Inflammatory macrophage treated with lipopolysaccharide for 1 hour (primary cell): ENCODE results near the gene RHBDD1.
"Not testable (repeated sequence)": the region's sequence is repeated elsewhere in the genome, so short reads cannot be mapped to it uniquely, and the experiment has no call there.

Source experiments
- DNase-seq, 2 donors: peaks; one replicate each; pipeline ENCODE4 v3.0.0-alpha.2; 2020 to 2022

RHBDD1 gene

DNA sequence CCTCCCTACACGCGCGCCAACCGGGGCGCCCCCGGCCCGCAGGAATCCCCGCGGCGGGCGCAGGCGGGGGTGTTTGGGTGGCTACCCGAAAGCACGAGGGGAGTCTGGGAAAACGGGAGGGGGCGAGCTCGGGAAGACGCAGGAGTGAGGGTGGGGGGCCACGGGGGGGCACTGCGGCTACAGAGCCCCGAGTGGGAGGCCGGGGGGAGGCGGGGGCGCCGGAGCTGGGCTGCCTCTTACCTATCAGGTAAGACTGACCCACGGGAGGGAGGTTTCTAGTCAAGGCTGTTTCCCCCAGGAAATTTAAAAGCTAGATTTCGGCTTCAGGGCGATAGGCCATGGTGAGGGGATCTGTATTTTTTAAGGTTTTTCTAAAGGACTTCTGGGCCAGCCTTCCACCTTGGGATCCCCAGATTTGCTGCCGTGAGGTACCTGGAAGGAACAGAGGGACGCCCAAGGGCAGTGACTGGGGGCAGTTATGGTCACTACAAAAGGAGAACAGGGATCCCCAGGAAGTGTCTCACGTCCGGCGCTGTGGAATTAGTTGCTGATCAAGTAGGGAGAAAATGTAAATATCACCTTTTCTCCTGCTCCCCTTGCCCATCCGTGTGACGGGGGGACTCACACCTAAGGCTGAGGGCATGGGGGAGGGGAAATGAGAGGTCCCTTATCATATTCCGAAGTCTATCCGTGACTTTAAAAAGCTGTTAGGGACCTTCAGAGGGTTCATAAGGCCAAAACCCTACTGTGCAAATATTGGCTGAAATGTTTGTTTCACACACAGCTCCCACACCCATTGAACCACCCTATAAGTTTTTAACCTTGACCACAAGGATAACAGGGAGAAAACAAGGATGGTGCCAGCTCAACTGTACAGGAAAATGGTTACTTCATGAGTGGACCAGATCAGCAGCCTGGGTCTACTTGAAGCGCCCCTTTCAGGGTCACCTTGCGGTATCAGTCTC lies 35.6 kb upstream of the RHBDD1 start:
- no peak for DNase-seq

DNA sequence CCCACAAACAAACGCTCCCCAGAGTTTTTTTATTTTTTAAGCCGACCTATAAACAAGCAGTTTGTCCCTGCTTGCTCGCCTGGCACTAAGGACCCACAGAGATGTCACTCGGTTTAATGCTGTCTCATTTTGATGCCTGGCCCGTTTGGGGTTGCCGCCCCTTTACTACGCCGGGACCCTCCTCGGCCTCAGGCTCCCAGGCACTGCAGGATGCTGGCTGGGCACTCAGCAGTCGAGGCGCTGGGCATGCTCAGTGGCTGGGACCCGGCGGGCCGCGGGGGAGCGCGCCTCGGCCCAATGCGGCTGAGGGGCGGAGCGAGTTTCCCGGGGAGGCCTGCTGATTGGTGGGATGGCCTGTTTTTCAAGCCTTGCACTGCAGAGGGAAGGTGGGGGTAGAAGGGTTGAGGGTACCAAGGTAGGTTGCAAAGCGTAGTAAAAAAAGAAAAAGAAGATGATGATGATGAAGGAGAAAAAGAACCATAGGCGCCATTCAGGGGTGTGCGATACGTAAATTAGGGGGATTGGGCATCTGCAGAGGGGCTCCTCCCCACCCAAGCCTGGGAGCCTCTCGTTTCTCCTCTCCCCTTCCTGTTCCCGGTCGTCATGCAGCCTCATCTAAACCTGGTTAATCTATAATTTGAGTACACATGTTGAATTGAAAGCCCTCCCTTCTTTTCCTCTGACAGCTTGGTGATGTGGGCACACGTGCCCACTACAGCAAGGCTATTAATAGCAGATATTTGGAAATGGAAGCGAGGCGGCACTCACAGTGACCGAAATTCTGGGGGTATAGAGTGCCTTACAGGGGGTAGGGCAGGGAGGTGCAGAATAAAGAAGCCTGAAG lies 34.7 kb upstream of the RHBDD1 start:
- peak; percentile 11 to 42 for DNase-seq

DNA sequence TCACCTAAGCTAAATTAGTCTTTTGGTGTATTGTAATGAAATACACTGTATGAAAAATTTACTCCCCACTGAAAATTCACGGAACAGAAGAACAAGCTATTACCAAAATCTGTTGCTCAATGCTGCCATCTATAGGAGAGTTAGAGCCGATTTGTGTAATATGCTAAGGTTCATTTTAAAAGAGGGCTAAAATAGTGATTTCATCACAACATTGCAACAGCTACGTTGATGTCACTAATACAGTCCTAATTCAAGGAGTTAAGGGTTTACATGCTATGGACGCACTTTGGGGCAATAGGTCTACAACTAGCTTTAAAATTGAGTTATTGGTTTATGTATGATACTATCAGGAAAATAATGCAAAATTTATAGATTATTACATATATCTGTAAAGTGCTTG lies 33.3 kb upstream of the RHBDD1 start:
- DNase-seq: peak; percentile 82 to 94

DNA sequence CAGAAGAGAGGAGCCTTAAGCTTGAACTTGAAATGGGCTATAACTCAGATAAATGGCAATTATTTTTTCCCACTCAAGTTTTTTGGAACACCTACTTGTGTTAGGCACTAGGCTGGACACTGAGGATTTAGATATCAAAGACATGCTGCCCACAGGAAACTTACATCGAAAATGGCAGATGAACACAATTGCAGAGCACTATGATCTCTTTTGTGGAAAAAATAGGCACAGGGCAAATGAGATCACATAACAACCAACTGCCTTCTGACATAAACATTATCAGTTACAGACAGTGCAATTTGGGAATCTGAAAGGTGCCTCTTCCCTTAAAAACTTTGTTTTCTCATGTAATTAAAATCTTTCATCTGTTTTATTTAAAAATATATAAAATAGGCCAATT lies 32.4 kb upstream of the RHBDD1 start:
- DNase-seq: no peak

DNA sequence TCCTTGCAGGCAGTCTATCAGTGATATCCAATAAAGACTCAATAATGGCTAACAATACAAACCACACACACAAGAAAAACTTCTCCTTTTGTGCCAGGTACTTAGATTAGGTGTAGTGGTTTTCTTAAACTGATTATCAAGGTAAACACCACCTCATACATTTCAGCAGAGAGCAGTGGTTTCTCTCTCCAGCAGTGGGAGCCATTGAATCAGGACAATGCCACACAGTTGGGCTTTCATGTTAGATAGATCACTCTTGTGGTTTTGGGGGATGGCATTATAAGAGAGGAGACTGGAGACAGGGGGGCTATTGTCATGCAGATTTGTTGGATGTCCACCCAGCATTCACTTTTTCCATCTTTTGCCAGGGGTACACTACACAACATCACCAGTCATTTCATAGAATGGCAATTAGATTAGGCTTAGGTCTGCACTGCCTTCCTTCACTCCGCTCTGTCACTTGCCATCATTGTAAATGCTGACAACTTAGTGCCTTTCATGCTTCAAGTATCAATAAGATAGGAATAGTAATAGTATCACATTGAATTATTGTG lies 22.6 kb upstream of the RHBDD1 start:
- no peak for DNase-seq

DNA sequence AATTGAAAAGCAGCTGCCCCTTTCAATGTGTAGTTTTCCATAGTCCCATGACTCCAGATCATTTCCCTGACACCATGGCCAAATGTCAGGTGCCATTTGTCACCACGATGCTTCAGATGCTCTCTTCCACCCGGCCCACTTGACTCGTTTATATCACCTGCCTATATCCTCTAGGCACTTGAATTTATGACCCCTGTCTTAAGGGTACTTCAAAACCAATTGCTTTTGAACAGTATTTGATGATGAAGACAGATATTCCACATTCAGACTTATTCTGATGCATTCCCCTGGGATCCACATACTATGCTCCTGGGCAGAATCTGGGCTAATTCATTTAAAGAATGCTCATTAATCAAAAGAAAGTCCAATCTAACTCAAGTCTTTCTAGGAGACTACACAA lies 16.9 kb upstream of the RHBDD1 start:
- no peak for DNase-seq

DNA sequence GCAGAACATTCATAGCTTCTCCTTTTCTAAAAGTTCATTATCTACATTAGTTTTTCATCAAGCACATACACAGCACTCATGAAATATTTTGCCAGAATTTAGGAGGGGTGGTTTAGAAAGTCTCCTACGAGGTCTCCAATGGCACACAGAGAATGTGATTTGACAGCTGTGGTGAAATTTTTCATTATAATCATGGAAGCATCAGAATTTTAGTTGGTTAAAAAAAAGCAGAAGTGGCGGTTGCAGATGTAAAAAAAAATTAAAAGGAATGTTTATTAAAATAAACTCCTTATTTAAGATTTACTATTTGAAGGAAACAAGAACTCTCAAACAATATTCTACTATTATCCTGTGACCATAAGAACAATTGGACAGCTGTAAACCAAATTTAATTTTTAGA lies 10.8 kb upstream of the RHBDD1 start:
- DNase-seq: no peak

DNA sequence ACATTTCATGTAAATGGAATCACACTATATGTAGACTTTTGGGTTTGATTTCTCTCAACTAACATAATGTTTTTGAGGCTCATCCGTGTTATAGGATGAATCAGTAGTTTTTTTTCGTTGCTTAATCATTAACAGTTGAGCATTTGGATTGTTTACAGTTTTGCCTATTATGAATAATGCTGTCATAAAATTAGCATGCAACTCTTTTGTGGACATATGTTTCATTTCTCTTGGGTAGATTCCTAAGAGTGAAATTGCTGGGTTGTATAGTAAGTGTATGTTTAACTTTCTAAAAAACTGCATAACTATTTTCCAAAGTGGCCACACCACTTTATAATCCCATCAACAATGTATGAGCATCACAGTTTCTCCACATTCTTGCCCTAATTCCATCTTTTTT lies 7.7 kb upstream of the RHBDD1 start:
- no peak for DNase-seq

DNA sequence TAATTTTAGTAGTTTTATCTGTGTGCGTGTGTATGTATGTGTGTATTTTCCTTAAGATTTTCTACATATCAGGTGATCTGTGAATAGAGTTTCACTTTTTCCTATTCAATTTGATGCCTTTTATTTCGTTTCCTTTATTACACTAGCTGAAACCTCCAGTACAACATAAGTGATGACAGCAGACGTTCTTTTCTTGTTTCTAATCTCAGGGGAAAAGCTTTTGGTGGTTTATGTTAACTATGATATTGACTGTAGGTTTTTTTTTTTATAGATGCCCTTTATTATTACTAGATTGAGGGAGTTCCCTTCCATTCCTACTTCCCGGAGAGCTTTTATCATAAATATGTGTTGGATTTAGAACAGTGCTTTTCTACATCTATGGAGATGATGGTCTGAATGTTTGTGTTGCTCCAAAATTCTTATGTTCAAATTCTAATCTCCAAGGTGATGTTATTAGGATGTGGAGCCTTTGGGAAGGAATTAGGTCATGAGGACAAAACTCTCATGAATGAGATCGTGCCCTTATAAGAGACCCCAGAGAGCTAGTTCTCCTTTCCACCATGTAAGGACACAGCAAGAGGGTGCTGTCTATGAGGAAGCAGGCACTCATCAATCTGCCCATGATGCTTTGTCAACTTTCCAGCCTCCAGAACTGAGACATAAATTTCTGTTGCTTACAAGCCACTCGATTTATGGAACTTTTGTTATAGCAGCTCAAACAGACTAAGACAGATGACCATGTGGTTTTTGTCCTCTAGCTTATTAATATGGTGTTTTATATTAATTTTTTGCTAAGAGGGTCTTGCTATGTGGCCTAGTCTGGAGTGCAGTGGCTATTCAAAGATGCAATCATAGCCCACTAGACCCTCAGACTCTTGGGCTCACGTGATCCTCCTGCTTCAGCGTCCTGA lies 5.9 kb upstream of the RHBDD1 start:
- DNase-seq: no peak

DNA sequence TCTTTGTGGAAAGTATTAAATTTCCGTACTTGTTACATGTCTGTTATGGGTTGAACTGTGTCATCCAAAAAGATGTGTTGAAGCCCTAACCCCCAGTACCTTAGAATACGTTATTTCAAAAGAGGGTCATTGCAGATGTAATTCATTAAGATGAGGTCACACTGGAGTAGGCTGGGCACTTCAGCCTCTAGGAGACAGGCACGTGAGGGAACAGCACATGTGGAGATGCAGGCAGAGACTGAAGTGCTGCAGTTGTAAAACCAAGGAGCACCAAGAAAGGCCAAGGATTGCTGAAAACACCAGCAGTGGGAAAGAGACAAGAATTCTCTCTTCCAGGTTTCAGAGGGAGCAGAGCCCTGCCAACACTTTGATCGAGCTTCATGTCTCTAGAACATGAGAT lies 4.6 kb upstream of the RHBDD1 start:
- no peak for DNase-seq

DNA sequence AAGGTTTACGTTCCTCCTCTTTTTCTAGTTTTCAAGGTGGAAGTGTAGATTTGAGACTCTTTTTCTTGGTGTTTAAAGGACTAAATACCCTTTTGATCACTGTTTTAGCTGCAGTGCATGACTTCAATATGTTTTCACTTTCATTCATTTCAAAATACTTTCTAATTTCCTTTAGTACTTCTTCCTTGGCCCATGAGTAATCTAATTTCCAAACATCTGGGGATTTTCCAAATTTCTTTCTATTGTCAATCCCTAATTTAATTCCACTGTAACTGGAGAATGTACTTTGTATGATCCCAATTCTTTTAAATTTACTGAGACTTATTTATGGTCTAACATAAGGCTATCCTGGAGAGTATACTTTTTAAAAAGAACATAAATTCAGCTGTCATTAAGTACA lies 3.8 kb upstream of the RHBDD1 start:
- peak; percentile 8 to 12 for DNase-seq

DNA sequence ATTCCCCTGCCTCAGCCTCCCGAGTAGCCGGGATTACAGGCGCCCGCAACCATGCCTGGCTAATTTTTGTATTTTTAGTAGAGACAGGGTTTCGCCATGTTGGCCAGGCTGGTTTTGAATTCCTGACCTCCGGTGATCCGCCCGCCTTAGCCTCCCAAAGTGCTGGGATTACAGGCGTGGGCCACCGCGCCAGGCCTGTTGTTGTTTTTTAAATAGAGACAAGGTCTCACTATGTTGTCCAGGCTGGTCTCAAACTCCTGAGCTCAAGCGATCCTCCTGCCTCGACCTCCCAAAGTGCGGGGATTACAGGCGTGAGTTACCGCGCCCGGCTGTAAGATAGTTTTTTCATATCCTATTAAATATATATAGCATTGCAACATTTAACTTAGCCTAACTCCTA lies 974 bp upstream of the RHBDD1 start:
- DNase-seq: not testable (repeated sequence)

DNA sequence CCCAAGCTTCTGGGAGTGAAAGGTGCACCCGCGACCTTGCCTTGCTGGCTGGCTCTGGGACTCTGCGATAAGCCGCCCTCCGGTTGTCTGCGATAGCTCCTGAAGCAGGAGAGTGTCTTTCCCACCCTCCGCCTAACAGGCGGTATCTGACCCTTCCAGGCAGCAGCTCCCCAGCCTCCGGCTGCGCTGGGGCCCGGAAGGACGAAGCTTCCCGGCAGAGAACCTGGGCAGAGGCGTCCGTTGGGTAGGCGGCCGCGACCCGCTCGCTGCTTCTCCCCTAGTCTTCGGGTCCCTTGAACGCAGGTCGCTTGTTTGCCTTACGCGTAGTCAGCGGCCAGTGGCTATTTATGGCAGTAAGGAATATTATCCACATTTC lies 446 bp upstream of the RHBDD1 start:
- DNase-seq: no peak

DNA sequence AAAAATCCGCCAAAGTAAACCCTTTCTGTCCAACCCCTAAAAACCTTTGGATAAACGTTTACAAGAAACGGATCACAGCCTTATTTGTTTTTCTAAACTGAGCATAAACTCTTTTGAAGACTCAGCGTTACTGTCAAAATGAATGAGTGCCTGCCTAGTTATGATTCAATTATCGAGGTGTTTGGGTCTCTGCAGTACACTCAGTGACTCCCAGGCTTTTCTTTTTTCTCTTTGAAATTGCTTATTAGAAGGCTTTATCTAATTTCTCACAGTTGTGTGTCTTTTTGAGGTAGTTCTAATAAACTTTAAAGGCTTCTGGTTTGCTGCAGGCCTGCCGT lies 663 bp downstream of the RHBDD1 start:
- DNase-seq: no peak

DNA sequence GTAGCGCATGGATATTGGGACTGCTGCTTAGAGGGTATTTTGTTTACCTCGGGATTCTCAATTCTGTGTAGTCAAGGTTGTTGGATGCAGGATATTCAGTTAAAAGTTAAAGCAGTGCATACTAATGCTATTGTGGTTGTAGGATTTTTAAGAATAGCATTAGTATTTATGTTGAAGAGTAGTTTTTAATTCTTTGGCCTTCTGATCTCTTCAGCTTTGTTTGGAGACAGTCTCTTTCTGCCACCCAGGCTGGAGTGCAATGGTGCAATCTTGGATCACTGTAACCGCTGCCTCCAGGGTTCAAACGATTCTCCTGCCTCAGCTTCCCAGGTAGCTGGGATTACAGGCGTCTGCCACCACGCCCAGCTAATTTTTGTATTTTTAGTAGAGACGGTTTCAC lies 1.5 kb downstream of the RHBDD1 start:
- no peak for DNase-seq

DNA sequence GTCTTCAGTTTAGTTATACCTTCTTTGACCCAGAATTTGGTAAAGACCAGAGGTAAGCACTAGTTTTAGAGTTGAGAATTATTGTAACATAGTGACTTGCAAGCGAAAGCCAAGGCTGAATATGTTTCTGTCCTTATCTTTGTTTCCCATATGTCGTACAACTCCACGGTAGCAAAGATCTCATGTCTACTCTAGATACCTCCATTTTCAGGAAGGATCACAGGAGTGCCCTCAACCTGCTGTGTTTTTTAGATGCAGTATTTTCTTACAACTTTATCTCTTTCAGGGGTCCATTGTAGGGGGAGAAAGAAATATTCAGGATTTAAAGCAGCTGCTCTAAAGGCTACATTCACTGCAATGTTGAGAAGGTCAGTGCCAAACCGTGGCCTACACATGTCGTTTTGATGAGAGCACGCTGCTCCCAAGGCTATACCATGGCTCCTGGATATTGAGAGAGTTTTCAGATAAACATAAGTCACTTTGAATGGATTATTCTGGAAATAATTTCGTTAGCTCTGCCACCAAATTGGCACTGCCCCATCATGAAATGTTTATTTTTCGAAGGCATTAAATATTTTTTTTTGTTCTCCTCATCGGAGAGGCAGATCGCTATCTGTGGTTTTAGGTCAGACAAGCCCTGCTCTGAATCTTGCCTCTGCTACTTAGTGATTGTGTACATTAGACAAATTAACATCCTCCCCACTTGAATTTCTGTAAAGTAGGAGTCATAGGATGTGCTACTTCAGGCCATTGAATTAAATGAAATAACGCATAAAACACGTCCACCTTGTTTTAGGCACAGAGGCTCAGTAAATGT lies 2.1 kb downstream of the RHBDD1 start:
- no peak for DNase-seq

DNA sequence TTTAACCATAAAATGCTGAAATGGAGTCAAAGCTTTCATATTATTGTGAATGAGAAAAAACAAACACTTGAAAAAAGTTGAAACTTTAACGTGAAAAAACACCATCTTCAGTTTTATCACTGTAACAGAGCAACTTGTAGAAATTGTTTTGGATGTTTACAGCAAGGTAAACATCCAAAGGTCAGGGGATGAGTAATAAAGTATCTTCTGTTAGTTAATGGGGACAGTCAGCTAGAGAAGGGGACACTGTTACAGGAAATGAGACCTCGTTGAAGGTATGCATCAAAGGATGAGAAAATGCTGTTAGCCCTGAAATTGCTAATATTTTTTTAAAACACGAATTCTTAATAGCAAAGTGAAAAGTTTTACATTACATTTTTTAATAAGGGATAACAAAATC lies 2.9 kb downstream of the RHBDD1 start:
- no peak for DNase-seq

DNA sequence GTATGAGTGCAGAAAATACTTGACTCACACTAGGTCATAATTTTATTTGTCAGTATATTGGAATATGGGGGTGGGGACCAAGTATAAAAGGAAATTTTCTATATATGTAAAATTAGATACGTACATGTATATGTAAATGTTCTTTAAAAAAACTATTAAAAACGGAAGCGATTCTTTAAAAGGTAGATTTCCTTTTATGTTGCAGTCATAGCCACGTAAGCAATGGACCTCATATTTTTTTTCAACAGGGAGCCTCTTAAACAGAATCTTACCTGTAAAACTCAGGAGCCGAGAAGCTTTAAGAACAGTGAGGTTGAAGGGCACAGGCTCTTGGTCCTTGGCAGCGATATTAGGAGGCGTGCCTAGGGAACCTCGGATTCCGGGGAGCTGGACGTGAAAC lies 3.3 kb downstream of the RHBDD1 start:
- DNase-seq: no peak

DNA sequence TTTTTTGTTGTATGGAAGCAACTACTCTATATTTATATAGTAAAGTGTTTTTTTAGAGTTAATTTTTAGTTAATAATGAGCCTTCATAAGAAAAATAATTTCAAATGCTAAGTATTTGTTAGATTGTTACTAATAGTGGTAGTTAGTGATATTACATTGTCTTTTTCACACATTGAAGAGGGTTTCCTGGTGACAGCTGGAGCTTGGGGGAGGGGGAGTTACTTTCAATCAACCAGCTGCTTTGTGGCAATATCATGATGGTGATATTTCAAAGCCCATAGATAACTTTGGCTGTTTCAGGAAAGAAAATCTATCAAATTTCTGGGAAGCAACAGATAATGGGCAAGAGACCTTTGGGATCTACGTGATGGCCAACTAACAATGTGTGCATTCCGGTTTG lies 4.1 kb downstream of the RHBDD1 start:
- no peak for DNase-seq

DNA sequence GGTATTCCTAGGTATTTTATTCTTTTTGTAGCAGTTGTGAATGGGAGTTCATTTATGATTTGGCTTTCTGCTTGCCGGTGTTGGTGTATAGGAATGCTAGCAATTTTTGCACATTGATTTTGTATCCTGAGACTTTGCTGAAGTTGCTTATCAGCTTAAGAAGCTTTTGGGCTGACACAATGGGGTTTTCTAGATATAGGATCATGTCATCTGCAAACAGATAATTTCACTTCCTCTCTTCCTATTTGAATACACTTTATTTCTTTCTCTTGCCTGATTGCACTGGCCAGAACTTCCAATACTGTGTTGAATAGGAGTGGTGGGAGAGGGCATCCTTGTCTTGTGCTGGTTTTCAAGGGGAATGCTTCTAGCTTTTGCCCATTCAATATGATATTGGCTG lies 7.1 kb downstream of the RHBDD1 start:
- DNase-seq: not testable (repeated sequence)

DNA sequence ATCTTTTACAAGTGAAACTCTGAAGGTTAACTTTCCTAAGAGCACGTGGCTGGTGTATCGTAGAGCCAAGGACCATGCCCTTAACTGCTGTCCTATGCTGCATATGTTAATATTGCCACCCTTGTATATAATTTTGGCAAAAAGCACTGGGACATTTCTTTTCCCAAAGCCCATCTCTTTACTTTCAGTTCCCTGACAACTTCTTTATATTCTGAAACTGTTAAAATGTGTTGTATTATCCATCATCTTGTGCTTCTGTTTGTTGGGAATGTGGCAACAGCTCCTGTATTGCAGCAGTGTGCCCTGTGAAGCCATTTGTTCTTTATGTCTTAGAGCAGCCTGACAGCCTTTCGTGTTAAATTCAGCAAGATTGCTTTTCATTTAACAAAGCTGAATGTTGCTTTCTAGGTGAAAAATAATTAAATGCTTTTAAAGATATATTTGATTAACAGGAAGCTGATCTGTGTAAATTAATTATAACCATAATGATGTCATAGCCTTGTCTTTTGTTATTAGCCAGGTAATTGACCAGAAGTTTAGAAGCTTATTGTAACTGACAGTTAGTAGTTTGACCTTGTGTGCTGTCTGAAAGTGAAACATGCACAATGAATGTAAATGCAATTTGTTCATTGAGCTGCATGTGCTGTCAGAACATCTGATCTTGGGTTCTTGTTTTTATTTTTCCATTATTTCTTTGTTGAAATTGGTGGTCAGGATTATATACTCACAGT lies 9.7 kb downstream of the RHBDD1 start:
- DNase-seq: no peak
